ENCODE results near the gene XXYLT1.

The XXYLT1 gene

GRCh38 chr3:195160908-195161434, 110.0 kb downstream of the XXYLT1 start:
- H3K4me1 ChIP-seq: no peaks in the 10 kb centered on the region
- intact Hi-C loops (cut with DNase I; ENCODE audit: low total_unique reads): no loop called here

GRCh38 chr3:195160257-195160898, 110.6 kb downstream of the XXYLT1 start:
- TF ChIP-seq CTCF (IDR thresholded peaks at IDR 0.05): no peak
- H3K27me3 ChIP-seq: no peaks in the 10 kb centered on the region
- DNase-seq: no peak

More at GRCh38 chr3:195160908-195161434, 110.0 kb downstream of the XXYLT1 start:
- Histone ChIP-seq H3K9me3 (no peaks in the 10 kb centered on the region), H3K4me3 (no peak overlapping the region), H3K36me3 (no peaks in the 10 kb centered on the region), H3K27ac (no peak overlapping the region), H3K27me3 (no peaks in the 10 kb centered on the region)
- no peak for DNase-seq
- no peak for TF ChIP-seq CTCF (IDR thresholded peaks at IDR 0.05)

DNA sequence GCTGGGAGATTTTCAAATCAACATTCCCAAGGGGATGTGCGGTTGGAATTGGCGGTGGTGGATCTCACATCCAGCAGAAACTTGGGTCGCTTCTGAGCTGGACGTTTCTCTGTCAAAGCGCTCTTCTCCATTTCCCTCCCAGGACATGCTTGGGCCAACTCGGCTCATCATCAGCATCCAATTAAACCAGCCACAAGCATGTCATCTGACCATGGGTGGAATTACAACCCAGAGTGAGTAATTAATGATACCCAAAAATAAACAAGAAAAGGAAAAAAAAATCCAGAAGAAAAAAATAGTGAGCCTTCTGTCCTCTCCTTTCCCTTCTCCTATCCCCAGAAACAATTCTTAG, 111.2 kb downstream of the XXYLT1 start:
- Histone ChIP-seq H3K4me1 (peaks cover 0 to 5% (median 2%) of the 10 kb centered on the region in 4 donors), H3K4me3 (no peak overlapping the region), H3K9me3 (no peaks in the 10 kb centered on the region), H3K27me3 (no peaks in the 10 kb centered on the region), H3K36me3 (no peaks in the 10 kb centered on the region), H3K27ac (no peak overlapping the region)
- no peak for DNase-seq
- no peak for TF ChIP-seq CTCF (IDR thresholded peaks at IDR 0.05)
- intact Hi-C loops (cut with DNase I; ENCODE audit: low total_unique reads): loop anchor here (10.0 kb wide), 1 partner anchor 65 kb away; no protein-coding TSS in a partner anchor

More at GRCh38 chr3:195160257-195160898, 110.6 kb downstream of the XXYLT1 start:
- intact Hi-C loops (cut with DNase I; ENCODE audit: low total_unique reads): no loop called here
- H3K27ac ChIP-seq: no peak overlapping the region
- H3K4me3 ChIP-seq: no peak overlapping the region
- H3K9me3 ChIP-seq: no peaks in the 10 kb centered on the region
- no peaks in the 10 kb centered on the region for H3K36me3 ChIP-seq
- H3K4me1 ChIP-seq: no peaks in the 10 kb centered on the region

GRCh38 chr3:195159117-195159813, 111.7 kb downstream of the XXYLT1 start:
- Histone ChIP-seq H3K4me3 (no peak overlapping the region), H3K27ac (no peak overlapping the region), H3K27me3 (no peaks in the 10 kb centered on the region), H3K36me3 (no peaks in the 10 kb centered on the region), H3K4me1 (peaks cover 0 to 8% (median 4%) of the 10 kb centered on the region in 4 donors), H3K9me3 (no peaks in the 10 kb centered on the region)
- no peak for DNase-seq
- TF ChIP-seq CTCF (IDR thresholded peaks at IDR 0.05): no peak
- intact Hi-C loops (cut with DNase I; ENCODE audit: low total_unique reads): loop anchor here (10.0 kb wide), 1 partner anchor 66 kb away; no protein-coding TSS in a partner anchor

DNA sequence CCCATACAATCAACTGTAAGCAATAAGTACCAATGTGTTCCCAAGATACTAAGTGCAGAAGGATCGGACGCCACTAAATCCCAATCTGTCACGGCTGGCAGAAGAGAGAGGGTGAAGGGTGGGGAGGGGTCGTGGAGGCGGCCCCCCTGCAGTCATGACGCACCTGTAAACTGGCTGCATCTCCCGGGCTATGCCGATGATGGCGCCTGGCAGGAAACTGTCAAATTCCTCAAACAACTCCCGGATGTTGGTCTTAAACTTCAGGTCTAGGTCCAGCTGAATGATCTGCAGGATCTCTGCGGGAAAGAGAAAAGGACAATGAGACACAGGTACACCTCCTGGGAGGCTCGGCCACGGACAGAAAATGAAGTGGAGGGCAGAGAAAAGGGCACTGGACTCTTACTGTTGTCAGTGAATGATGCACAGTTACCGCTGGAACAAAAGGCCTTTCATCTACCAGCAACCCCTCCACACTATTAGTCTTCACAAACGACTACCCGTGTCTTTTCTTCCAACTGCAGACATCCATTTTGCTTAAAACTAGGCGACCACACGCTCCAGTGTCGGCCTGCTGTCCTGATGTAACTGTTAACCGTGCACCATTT, 114.6 kb downstream of the XXYLT1 start:
- no peaks in the 10 kb centered on the region for H3K27me3 ChIP-seq
- no peaks in the 10 kb centered on the region for H3K9me3 ChIP-seq
- peaks cover 0 to 24% (median 12%) of the 10 kb centered on the region in 4 donors for H3K4me1 ChIP-seq
- DNase-seq: no peak
- H3K4me3 ChIP-seq: no peak overlapping the region
- no peaks in the 10 kb centered on the region for H3K36me3 ChIP-seq
- intact Hi-C loops (cut with DNase I; ENCODE audit: low total_unique reads): loop anchor here (10.0 kb wide), 1 partner anchor 68 kb away; no protein-coding TSS in a partner anchor
- no peak overlapping the region for H3K27ac ChIP-seq
- no peak for TF ChIP-seq CTCF (IDR thresholded peaks at IDR 0.05)

All from tibial artery (tissue), 4 donors.